CD4-positive, alpha-beta T cell treated with Interleukin-17A for 4 hours (primary cell): ENCODE results near the gene PRDM16.

Experiments
- DNase-seq: peaks from one replicate; pipeline ENCODE4 v3.0.0-alpha.2; 2020; ENCODE audit warnings: mixed read lengths

Gene PRDM16

GRCh38 chr1:3127738-3128137 is 58.7 kb downstream of the PRDM16 start:
- DNase-seq = no peak

GRCh38 chr1:3128431-3129132 is 59.6 kb downstream of the PRDM16 start:
- no peak for DNase-seq

- no peak for DNase-seq
Observed at GRCh38 chr1:3129133-3129490, 60.1 kb downstream of the PRDM16 start.

- no peak for DNase-seq
Observed at GRCh38 chr1:3130268-3130667, 61.3 kb downstream of the PRDM16 start.

DNA sequence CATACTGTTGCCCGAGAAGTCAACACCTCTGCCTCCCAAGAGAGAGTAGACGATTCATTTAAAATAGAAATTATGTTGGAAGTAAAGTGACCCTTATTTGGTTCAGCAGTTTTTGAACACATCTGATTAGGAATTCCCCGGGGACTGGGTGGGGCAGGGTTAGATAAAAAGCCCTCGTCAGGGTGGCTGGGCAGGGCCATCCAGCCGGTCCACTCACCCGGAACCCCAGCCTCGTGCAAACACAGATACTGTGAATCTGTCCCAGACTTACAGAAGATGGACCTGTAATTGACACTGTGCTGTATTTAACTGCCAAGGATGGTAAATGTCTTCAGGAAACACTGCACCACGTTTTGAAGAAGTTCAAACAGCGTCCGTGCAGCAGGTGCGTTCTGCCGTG is 63.7 kb downstream of the PRDM16 start:
- DNase-seq = no peak

DNA sequence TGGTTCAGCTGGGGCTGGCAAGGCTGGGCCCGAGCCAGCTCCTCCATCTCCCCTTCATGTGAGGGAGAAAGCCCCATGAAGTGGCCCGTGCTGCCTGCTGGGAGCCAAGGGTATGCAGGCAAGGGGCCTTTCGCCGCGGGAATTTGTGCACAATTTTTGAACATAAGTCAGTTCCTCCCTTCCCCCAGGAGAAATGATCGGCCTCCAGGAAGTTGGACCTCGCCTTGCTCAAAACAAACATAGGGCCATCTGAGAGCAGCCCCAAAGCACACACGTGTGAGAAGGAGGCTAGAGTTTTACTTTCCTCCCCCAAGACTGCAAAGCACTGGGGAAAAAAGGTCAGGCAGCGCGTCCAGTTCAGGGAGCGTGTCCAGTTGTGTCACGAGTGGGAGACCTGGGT is 64.7 kb downstream of the PRDM16 start:
- DNase-seq = no peak

DNA sequence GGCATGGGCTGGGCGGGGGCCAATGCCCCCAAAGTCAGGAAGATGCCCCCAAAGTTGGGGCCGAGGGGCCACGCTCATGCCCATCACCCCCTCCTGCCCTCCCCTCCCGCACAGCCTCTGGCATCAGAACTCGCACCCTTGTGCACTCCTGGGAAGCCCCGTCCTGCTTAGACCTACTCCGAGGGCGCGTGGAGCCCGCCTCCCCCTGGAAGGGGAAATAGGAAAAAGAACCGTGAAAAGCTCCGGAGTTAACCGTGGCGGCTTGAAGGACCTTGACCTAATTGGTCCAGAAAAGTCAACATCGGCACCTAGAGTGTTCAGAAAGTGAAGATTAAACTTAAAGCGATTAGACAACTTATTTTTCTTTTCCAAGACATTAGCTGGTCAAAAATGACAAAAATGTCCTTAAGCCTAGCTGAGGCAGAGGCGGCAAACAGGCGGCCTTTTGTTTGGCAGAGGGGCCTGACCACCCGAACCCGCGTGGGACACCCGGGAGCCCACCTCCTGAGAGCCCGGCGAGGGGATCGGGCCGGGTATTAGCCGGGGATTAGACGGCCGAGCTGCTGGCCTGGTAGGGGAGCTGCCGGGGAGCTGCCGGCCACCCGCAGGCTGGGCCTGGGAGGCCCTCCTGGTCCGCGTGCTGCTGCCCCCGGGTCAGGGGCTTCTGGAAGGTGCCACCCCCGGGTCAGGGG is 65.5 kb downstream of the PRDM16 start:
- DNase-seq = no peak

- DNase-seq = no peak
Observed at GRCh38 chr1:3135073-3135702, 66.2 kb downstream of the PRDM16 start.

DNA sequence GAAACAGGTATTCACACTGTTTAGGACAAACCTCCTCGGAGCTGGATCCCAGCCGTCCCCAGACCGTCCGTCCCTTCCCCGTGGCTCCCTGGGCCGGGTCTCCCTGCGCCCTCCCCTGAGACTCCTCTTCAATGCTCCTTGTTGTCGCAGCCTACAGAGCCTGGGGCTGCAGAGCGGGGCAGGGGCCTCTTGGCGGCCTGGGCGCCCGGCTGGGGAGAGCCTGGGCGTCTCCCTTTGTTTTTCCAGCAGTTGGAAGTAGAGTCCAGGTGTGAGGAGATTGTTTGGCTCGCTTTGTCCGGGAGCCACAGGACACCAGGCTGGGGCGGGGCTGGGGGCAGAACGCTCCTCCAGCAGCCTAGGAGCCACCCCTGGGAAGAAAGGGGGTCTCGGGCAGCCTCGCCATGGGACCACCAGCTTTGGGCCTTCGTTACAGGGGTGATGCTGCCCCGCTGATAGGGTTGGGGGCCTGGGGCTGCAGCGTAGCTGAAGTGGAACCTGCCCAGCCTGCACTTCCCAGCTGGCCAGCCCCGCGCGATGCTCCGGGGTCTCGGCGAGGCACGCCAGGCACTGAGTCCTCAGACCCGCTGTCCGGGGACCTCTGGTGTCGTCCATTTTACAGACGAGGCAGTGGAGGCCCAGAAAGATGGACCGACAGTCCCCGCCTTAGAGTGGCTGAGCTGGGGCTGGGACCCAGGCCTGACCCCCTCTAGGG is 66.9 kb downstream of the PRDM16 start:
- DNase-seq = no peak

GRCh38 chr1:3136532-3136931 is 67.5 kb downstream of the PRDM16 start:
- no peak for DNase-seq

- no peak for DNase-seq
Observed at GRCh38 chr1:3137111-3138100, 68.4 kb downstream of the PRDM16 start.

GRCh38 chr1:3138623-3139151 is 69.7 kb downstream of the PRDM16 start:
- DNase-seq = no peak

GRCh38 chr1:3139451-3139852 is 70.4 kb downstream of the PRDM16 start:
- no peak for DNase-seq

- DNase-seq = no peak
Observed at GRCh38 chr1:3139871-3140361, 70.9 kb downstream of the PRDM16 start.

DNA sequence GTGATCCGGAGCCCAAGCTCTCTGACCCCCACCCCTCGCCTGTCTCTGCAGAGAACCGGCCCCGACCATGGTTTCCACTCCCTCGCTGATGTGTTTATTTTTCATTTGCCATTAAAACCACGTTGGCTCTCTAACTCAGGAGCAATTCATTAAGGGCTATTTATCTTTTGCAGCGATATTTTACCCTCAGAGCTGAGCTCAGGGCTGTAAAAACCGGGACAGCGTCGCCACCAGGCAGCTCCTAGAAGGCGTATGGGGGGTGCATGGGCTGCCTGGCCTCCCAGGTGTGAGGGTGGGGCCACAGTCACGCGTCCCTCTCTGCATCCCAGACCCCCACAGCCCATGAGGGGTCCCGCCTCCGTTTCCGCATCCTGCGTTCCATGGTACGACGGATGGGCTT is 71.4 kb downstream of the PRDM16 start:
- DNase-seq = no peak

- DNase-seq = no peak
Observed at GRCh38 chr1:3141129-3141528, 72.1 kb downstream of the PRDM16 start.

GRCh38 chr1:3141836-3142235 is 72.8 kb downstream of the PRDM16 start:
- no peak for DNase-seq

- DNase-seq = no peak
Observed at GRCh38 chr1:3142236-3142635, 73.2 kb downstream of the PRDM16 start.

GRCh38 chr1:3142751-3143150 is 73.7 kb downstream of the PRDM16 start:
- DNase-seq = no peak

DNA sequence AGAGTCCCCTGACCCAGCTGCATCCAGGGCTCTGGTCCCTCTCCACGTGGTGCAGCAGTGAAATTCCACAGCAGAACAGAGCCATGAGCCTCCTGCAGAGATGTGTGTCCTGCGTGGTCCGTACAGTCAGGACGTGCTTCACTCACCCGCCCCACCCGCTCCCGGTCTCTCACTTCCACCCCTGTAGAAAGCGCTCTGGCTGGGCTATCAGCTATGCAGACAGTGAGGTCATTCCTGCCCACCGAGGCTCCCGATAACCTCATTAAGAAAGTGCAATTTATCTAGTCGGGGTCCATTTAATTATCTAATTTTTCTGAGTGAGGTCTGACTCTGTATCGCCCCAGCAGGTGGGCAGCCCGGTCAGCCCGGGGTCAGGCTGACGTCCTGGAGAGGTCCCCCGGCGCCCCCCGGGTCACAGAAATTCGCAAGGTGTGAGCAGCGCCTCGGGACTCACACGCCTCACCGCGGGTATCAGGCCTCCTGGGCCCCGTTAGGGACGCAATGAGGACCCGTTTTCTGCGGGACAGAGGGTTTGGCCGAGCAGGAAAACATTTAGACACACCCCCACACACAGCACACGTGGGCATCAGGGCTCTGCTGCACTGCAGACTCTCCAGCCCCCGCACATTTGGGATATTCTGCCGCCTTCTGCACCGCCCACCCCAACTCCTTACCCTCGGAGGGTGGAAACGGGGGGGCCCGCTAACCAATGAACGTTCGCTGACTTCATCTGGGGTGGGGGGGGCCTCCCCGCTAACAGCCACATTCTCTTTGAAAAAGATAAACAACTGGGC is 76.7 kb downstream of the PRDM16 start:
- DNase-seq = no peak

- no peak for DNase-seq
Observed at GRCh38 chr1:3146458-3146857, 77.5 kb downstream of the PRDM16 start.
